Gastroesophageal sphincter (tissue), 3 donors: ENCODE measurements around the gene MACROD2.

Experiments used
- CTCF ChIP-seq, 4 experiments: fragments of 200-600 bp in 2 of 4; fragments of 450-650 bp in 2 of 4; sonication (generic) in 1 of 4; IDR thresholded peaks; one replicate each; pipeline ENCODE4 v1.5.1; 2017 to 2019; ENCODE audit warnings: antibody characterized with exemption in 4 of 4, mild to moderate bottlenecking in 2 of 4, moderate library complexity in 2 of 4
- EP300 ChIP-seq: sonication (generic); formaldehyde crosslinking; IDR thresholded peaks from one replicate; pipeline ENCODE4 v1.6.1; 2017; ENCODE audit warnings: antibody characterized with exemption, mild to moderate bottlenecking
- POLR2A ChIP-seq, 2 donors: fragments of 450-650 bp; IDR thresholded peaks; one replicate each; pipeline ENCODE4 v1.6.1; 2017; ENCODE audit warnings: antibody characterized with exemption in 2 of 2, mild to moderate bottlenecking in 2 of 2, moderate library complexity in 1 of 2
- POLR2AphosphoS5 ChIP-seq: sonication (generic); formaldehyde crosslinking; IDR thresholded peaks from one replicate; pipeline ENCODE4 v1.6.1; 2017; ENCODE audit warnings: antibody characterized with exemption

GRCh38 chr20:14333721-14334120 lies 338.4 kb downstream of the MACROD2 start:
- TF ChIP-seq CTCF (IDR thresholded peaks at IDR 0.05) (no peak), EP300 (no peak), POLR2A (IDR thresholded peaks at IDR 0.05) (no peak), POLR2AphosphoS5 (no peak)
